ENCODE data around the gene YKT6. TPM values are rescaled to one million over a fixed set of nuclear protein-coding genes. Genes with fewer than 3 reads are reported as not detected.

YKT6 gene
- total and polyA plus RNA-seq, 2 of the 8 experiments (the other 6 are each of a cell fraction or from before 2014, with no cell fraction given), result 75.3 to 103 TPM

DNA sequence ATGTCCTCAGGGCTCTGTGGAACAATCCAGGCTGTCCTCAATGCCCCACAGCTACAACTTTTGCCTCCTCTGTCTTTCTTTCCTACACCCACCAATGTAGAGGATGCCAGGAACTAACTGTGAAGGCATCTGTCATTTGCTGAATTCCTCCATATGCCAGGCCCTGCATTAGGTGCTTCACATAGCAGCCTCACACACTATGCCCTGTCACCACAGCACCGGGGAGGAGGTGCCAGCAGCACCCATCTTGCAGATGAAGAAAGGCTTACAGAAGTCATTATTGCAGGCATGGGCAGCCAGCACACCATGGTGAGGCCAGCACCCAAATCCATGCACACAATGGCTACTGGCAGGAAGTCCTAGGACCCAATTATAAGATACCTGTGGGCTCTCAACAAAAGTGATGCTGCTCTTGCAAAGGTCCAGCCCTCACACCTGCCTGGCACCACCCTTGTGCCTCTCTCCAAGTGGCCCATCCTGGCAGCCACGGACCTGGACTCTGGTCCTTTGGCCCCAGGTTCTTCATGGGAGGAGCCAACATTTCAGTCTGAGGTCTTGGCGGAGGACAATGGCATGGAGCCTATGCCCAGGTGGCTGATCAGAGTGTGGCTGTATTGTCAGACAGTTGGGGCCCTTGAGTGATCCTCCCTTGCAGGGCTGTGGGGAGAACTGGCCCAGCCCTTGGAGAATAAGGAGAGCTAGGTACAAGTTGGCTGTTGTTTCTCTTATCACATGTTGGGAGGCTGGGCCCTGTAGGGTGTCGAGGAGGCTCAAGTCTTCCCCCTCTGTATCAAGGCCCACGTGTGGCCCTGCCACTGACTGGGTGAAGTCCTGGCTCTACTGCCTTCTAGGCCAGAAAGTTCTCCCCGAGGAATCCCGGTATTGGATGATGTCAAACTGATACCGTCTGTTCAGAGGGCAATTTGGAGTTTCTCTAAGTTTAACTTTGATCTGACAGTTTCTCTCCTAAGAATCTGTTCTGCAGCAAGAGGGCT lies 45.3 kb upstream of the YKT6 start:
- Histone ChIP-seq H3K27ac (ENCODE audit: low read depth, low read length) (no peak overlapping the region), H2BK5ac (ENCODE audit: low read depth, low read length) (no peak overlapping the region), H4K5ac (ENCODE audit: insufficient read length, low read depth, low read length) (no peak overlapping the region), H3K4me1 (replicated peaks in 1 of 4; ENCODE audit: control insufficient read depth in 3 of 4, insufficient read depth in 4 of 4, low read length in 3 of 4) (no peaks in the 10 kb centered on the region), H3K4me2 (ENCODE audit: insufficient read depth in 1 of 2, low read depth in 2 of 2, low read length in 2 of 2) (no peak overlapping the region), H3K36me3 (ENCODE audit: control insufficient read depth in 2 of 4, insufficient read depth in 4 of 4, low read length in 3 of 4) (no peaks in the 10 kb centered on the region), H2AK5ac (ENCODE audit: low read depth, low read length) (no peak overlapping the region), H4K8ac (ENCODE audit: extremely low read depth, insufficient read depth, low read length) (no peak overlapping the region), H2BK12ac (ENCODE audit: low read depth, low read length) (no peak overlapping the region), H3K18ac (ENCODE audit: extremely low read depth, low read length) (no peak overlapping the region), H3K4me3 (ENCODE audit: extremely low read depth in 1 of 4, insufficient read depth in 2 of 4, low read depth in 3 of 4, low read length in 4 of 4) (no peak overlapping the region), H4K20me1 (replicated peaks in 1 of 2; ENCODE audit: control insufficient read depth in 1 of 2, insufficient read depth in 2 of 2, low read length in 2 of 2) (no peaks in the 10 kb centered on the region), H3K4ac (replicated peaks; ENCODE audit: insufficient read length, low read depth, low read length) (no peak overlapping the region), H3K9me3 (ENCODE audit: insufficient read depth in 2 of 2, low read depth in 1 of 2, low read length in 1 of 2) (no peaks in the 10 kb centered on the region), H3K9ac (replicated peaks in 1 of 4; ENCODE audit: extremely low read depth in 1 of 4, low read depth in 3 of 4, low read length in 3 of 4) (no peak overlapping the region), H4K91ac (replicated peaks; ENCODE audit: insufficient read length, low read length) (no peak overlapping the region), H2BK15ac (ENCODE audit: low read length) (no peak overlapping the region), H3K14ac (ENCODE audit: insufficient read length) (no peak overlapping the region), H3K79me1 (ENCODE audit: low read depth, low read length) (no peaks in the 10 kb centered on the region), H3K23ac (ENCODE audit: insufficient read length) (no peak overlapping the region), H2BK20ac (ENCODE audit: low read length) (no peak overlapping the region), H3K23me2 (ENCODE audit: low read depth, low read length) (no peaks in the 10 kb centered on the region), H3K27me3 (replicated peaks in 1 of 4; ENCODE audit: control insufficient read depth in 3 of 4, extremely low read depth in 1 of 4, insufficient read depth in 3 of 4, low read length in 3 of 4) (no peaks in the 10 kb centered on the region; a peak in 1 of 7 replicates), H2AFZ (ENCODE audit: low read length) (no peak overlapping the region), H3K79me2 (ENCODE audit: control insufficient read depth in 1 of 2, insufficient read depth in 2 of 2, low read length in 2 of 2) (no peaks in the 10 kb centered on the region), H2BK120ac (replicated peaks; ENCODE audit: low read depth, low read length) (no peak overlapping the region), H3K56ac (replicated peaks; ENCODE audit: insufficient read length, low read depth, low read length) (no peak overlapping the region)
- 86% methylated on average over 8 of the region's 8 CpGs; no CpG with 5 or more reads in 1 of the 2 experiments for WGBS, 2 experiments (ENCODE audit: extremely low coverage in 1 of 2, insufficient coverage in 1 of 2, insufficient read length in 1 of 2, insufficient replicate concordance in 2 of 2, low coverage in 1 of 2, low lambda C conversion rate in 2 of 2, missing lambda C conversion rate in 1 of 2)
- FAIRE-seq, result no peak
- ChIA-PET POLR2A (ENCODE audit: partially characterized antibody) (interaction anchor here (0.6 kb wide), 1 partner anchor 8 kb away, joined by 4 read pairs; no protein-coding TSS in a partner anchor), CTCF (ENCODE audit: partially characterized antibody) (interaction anchor here (1.7 to 6.1 kb wide), 3 partner anchors 8 to 40 kb away, joined by 9 to 46 read pairs (median 14); no protein-coding TSS in a partner anchor)
- no peak for DNase-seq (ENCODE audit: low read depth in 1 of 2, low spot score in 2 of 2)
- TF ChIP-seq HDAC2 (IDR thresholded peaks at IDR 0.05; ENCODE audit: borderline replicate concordance in 1 of 2, low read depth in 2 of 2, low read length in 2 of 2) (no peak), SP1 (IDR thresholded peaks at IDR 0.05; ENCODE audit: low read depth, low read length) (no peak), ZNF274 (IDR thresholded peaks at IDR 0.05; ENCODE audit: borderline replicate concordance, extremely low read depth, low read length) (no peak), TAF1 (IDR thresholded peaks at IDR 0.05; ENCODE audit: low read depth, low read length) (no peak), YY1 (IDR thresholded peaks at IDR 0.05; ENCODE audit: low read depth, low read length) (no peak), EGR1 (IDR thresholded peaks at IDR 0.05; ENCODE audit: borderline replicate concordance, low read depth, low read length) (no peak), CHD2 (IDR thresholded peaks at IDR 0.05; ENCODE audit: low read length) (no peak), RNF2 (IDR thresholded peaks at IDR 0.05; ENCODE audit: borderline replicate concordance, low read depth, low read length, missing control alignments, poor library complexity, severe bottlenecking) (no peak), POLR2AphosphoS5 (IDR thresholded peaks at IDR 0.05; ENCODE audit: low read depth, low read length) (no peak), JUN (IDR thresholded peaks at IDR 0.05; ENCODE audit: low read depth, low read length) (no peak), PHF8 (conservative IDR thresholded peaks at IDR 0.05; ENCODE audit: low read depth, low read length) (no peak)

All from H1 (cell line).